Measurements from ENCODE around the gene FOXJ2. TPM values are rescaled to one million over a fixed set of nuclear protein-coding genes. Genes with fewer than 3 reads are reported as not detected.

The FOXJ2 gene
- 10.1 and 14.5 TPM in 2 replicates for total RNA-seq

GRCh38 chr12:8032242-8033152 is at the start of gene FOXJ2:
Gene FOXJ2, plus strand, starts transcription at chr12:8032716. Its CDS starts 7,117 bp downstream, at chr12:8039833.

DNA sequence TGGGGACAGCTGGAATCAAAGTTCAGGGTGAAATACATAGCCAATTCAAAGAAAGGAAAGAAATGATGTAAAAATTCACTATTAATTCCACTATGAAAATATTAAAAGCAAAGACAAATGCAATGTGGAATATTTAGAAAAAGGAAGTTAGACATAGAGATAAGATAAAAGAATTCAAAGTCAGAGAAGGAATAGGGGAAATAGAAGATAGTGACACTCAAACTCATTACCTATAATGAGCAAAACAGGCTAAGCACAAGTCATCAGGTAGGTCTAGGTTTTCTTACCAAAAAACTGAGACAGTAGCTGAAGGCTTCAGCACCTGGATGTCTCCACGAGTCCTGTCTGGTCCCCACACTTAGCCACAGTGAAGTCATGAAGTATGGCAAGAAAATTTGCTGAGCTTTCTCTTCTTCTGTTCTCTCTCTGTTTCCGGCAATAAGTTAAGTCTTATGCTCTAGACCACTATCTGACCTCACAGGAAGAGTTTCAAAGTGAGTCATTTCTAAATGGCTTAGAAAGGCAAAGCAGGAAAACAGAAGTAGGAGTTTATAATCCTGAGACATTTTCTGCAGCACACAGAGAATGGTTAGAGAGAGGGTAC is 33.6 kb downstream of the FOXJ2 start, which contains the start of gene C3AR1:
TSS of gene C3AR1 (minus strand) at position 369 of the 604 bp plus-strand sequence. CDS start 6,174 bp downstream, outside the sequence.

Other genes with a start within 250 kb of the FOXJ2 start
- gene NANOG, start 243.3 kb upstream of the FOXJ2 start, total RNA-seq = not detected in 2 replicates
- gene SLC2A14, start 159.8 kb upstream of the FOXJ2 start, total RNA-seq = 0.26 TPM in 1 of 2 replicates, not detected in the other
- gene SLC2A3, start 96.5 kb upstream of the FOXJ2 start, total RNA-seq = 46.7 and 123 TPM in 2 replicates
- gene C3AR1, start 33.6 kb downstream of the FOXJ2 start, total RNA-seq = 1.9 TPM in 1 of 2 replicates, not detected in the other
- 34.6 and 38.2 TPM in 2 replicates for gene NECAP1, start 49.6 kb downstream of the FOXJ2 start, total RNA-seq
- 0.72 TPM in 1 of 2 replicates, not detected in the other for gene CLEC4A, start 90.9 kb downstream of the FOXJ2 start, total RNA-seq
- not detected in 2 replicates for gene ZNF705A, start 124.3 kb downstream of the FOXJ2 start, total RNA-seq
- 0.13 and 0.80 TPM in 2 replicates for gene FAM90A1, start 194.9 kb downstream of the FOXJ2 start, total RNA-seq

Data from epithelial cell of alveolus of lung (primary cell).